Right renal cortex interstitium (tissue), 3 donors: ENCODE results near the gene SNN. TPM values are rescaled to one million over a fixed set of nuclear protein-coding genes. Genes with fewer than 3 reads are reported as not detected.

Source experiments
- DNase-seq, 3 donors: peaks; one replicate each; pipeline ENCODE4 v3.0.0-alpha.2; 2013; ENCODE audit warnings: low read depth in 3 of 3, low spot score in 2 of 3
- polyA plus RNA-seq, 3 donors: library from polyadenylated mRNA; unstranded; fragments of 120-200 nt; gene quantifications; one replicate each; pipeline ENCODE4 v1.2.1, GENCODE V29; 2013; ENCODE audit not compliant: insufficient read length in 3 of 3

Gene SNN
- polyA plus RNA-seq, 3 donors = 37.9 to 41.3 (median 38.1) TPM

GRCh38 chr16:11666103-11667055, 1.9 kb upstream of the SNN start:
- no peak for DNase-seq

GRCh38 chr16:11667221-11667823, 933 bp upstream of the SNN start:
- DNase-seq = no peak

- DNase-seq = no peak
Observed at GRCh38 chr16:11668623-11669379, 546 bp downstream of the SNN start.

- DNase-seq = no peak
Observed at GRCh38 chr16:11669380-11670146, 1.3 kb downstream of the SNN start.

GRCh38 chr16:11670171-11671131, 2.2 kb downstream of the SNN start:
- no peak for DNase-seq

- no peak for DNase-seq
Observed at GRCh38 chr16:11671271-11671670, 3.0 kb downstream of the SNN start.

- DNase-seq = no peak
Observed at GRCh38 chr16:11671676-11672075, 3.4 kb downstream of the SNN start.

GRCh38 chr16:11672206-11673090, 4.2 kb downstream of the SNN start:
- DNase-seq = no peak

GRCh38 chr16:11673091-11674000, 5.1 kb downstream of the SNN start:
- no peak for DNase-seq

GRCh38 chr16:11674001-11674817, 6.0 kb downstream of the SNN start:
- DNase-seq = no peak

- DNase-seq = no peak
Observed at GRCh38 chr16:11674818-11675560, 6.7 kb downstream of the SNN start.

- DNase-seq = no peak
Observed at GRCh38 chr16:11675561-11676511, 7.6 kb downstream of the SNN start.

- no peak for DNase-seq
Observed at GRCh38 chr16:11676799-11677198, 8.5 kb downstream of the SNN start.

GRCh38 chr16:11677451-11677951, 9.2 kb downstream of the SNN start:
- DNase-seq = no peak
